Erythroblast (primary cell): ENCODE measurements around the gene GBF1.

Experiments
- GATA1 ChIP-seq: IDR thresholded peaks from 2 replicates; pipeline ENCODE4 v1.6.1; 2011; ENCODE audit warnings: low read depth, mild to moderate bottlenecking, control low read depth, low read length, moderate library complexity
- POLR2A ChIP-seq: IDR thresholded peaks from 2 replicates; pipeline ENCODE4 v1.6.1; 2011; ENCODE audit warnings: mild to moderate bottlenecking, low read length

DNA sequence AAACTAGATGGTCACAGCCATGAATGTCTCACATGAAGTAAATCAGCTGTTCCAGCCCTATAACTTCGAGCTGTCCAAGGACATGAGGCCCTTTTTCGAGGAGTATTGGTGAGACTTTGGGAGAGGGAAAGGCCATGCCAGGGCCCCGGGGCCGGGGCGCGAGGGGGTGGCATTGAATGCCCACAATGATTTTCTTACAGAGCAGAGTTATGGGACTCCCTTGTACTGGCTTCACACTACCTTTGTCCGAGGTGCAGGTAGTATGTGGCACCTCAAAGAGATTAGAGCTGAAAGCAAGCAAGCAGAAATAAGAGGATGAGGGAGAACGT is 18.8 kb upstream of the GBF1 start:
- TF ChIP-seq POLR2A (no peak), GATA1 (no peak)
